Measurements from ENCODE around the gene RESF1.
"Not testable (repeated sequence)": the region's sequence is repeated elsewhere in the genome, so short reads cannot be mapped to it uniquely, and the experiment has no call there.

RESF1 gene

DNA sequence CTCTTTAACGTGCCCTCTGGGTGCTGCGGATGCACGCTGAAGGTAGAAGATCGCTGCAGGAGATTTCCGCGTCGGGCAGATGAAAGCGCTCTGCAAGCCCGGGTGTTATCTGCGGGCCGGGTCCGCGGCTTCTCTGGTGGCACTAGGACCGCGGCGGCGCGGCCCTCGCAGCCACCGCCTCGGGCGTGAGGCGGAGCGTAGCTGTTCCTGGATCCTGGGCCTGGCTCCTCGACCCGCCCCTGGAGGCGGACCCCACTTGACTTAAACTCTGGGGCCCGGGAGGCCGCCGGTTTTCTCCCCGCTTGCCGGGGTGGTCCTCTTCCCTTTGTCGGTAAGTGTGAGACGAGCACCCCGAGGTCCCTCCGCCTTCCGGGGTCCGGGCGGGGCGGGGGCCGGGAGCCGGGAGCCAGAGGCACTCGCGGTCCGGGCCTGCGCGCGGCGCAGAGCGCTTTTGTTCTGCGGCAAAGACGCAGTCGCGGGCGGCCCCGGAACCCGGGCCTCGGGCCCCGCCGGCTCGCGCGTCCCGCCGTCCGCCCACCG is at the start of gene RESF1:
TSS of gene RESF1 (plus strand) at position 255 of the 540 bp plus-strand sequence. CDS start 21,541 bp downstream, outside the sequence.
- DNase-seq (ENCODE audit: low read depth) = peak; percentile 32

- DNase-seq (ENCODE audit: low read depth) = no peak
Measured at GRCh38 chr12:31914927-31915326, 44.3 kb upstream of the RESF1 start.

DNA sequence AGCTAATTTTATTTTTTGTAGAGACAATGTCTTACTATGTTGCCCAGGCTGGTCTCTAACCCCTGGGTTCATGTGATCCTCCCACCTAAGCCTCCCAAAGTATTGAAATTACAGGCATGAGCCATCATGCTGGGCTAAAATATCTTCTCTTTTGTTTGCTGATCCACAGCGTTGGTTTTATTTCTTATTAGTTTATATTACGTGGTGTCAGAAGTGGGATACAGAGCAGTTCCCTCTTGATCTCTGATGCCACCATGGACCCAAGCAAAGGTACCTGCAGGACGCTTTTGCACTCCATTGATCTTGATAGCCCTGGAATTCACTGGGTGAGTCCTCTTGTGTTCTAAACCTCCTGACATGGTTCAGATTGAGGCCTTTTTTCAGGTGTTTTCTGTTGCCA is 43.8 kb upstream of the RESF1 start:
- no peak for DNase-seq (ENCODE audit: low read depth)

DNA sequence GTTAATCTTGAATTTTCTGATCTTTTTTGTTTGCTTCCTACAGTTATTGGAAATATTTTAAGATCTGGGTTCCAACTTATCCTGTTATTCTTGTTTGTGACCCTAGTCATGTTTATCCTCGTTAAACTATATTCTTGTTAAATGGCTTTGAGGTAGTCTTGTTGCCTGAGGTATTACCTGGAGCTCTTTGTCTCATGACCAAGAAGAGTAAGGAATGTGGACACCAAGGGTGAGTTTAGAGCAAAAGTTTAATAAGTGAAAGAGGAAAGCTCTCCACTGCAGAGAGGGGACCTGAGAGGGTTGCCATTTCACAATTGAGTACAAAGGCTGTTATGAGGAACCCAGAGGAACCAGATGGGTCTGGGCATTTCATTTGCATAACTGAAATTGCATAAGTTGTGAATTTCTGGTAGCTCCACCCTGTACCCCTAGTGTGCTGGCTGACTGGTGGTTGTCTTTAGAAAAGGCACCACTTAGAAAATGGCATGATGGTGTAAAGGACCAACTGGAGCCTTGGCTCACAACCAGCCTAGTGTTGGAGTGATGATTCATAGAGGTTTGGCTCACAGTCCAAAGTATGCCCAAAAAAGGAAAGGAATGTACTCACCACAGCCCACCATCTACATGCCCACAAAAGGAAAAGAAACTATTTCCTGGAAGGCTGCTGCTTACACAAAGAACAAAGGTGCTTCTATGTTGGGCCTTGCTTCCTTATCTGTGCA is 36.7 kb upstream of the RESF1 start:
- no peak for DNase-seq (ENCODE audit: low read depth)

DNA sequence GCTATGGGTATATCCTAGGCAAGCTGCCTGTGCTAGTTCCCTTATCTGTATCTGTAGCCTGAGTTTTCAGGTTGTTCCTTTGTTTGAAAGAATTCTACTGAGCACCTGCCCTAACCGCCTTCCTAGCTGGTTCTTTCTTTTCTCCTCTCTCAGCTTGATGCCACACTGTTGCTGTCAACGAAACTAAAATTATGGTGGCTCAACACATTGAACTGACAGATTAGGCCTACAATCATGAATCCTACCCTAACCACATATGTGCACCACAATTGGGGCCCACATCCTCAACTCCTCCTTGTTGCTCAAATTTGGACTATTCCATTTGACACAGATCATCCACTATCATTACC is 36.2 kb upstream of the RESF1 start:
- no peak for DNase-seq (ENCODE audit: low read depth)

- no peak for DNase-seq (ENCODE audit: low read depth)
Measured at GRCh38 chr12:31928246-31929026, 30.8 kb upstream of the RESF1 start.

DNA sequence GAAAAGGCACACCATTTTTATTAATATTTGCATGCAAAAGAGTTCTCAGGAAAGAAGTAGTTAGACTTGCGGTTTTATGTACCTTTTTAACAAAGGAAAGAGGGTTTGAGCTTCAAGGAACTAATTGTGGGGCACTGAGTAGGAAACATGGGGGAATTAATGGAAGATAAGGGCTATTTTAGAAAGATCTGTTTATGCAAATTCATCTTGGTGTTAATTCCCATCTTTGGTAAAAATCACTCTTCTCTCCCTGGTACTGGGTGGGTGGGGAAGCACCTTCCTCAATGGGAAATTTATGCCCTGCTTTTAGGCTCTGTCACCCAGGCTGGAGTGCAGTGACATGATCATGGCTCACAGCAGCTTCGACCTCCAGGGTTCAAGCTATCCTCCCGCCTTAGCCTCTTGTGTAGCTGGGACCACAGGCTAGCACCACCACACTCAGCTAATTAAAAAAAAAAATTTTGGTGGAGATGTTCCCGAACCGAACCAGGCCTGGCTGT is 30.1 kb upstream of the RESF1 start:
- no peak for DNase-seq (ENCODE audit: low read depth)

GRCh38 chr12:31931796-31932715 is 27.2 kb upstream of the RESF1 start:
- DNase-seq (ENCODE audit: low read depth) = no peak

DNA sequence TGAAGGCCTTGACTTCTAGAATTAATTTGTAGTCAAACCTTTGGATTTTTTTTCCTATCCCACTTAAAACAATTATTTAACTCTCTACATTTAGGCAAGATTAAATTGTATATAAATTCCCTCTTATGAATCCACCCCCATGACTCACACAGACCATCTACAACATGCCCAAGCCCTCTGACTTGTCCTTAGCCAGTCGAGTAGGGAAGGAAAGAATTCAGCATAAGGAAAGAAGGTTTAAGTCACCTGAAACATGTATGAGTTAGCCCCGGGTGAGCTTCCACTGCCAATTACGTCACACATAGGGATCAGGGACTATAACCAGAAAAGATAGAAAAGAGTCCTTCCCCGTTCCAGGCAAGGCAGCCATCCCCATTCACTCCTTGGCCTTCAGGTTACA is 14.9 kb upstream of the RESF1 start:
- no peak for DNase-seq (ENCODE audit: low read depth)

DNA sequence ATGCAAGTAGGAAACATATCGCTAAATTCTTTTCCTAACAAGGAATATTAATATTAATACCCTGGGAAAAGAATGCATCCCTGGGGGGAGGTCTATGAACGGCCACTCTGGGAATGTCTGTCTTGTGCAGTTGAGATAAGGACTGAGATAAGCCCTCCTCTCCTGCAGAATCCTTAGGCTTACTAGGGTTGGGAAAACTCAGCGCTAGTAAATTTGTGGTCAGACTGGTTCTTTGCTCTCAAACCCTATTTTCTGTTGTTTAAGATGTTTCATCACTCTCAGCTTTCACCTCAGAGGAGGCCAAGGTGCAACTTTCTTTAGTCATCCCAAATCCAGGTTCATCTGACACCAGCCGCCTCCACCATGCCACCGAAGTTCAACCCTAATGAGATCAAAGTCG is 11.2 kb upstream of the RESF1 start:
- no peak for DNase-seq (ENCODE audit: low read depth)

- DNase-seq (ENCODE audit: low read depth) = not testable (repeated sequence)
Measured at GRCh38 chr12:31948697-31949359, 10.4 kb upstream of the RESF1 start.

GRCh38 chr12:31950088-31950487 is 9.1 kb upstream of the RESF1 start:
- no peak for DNase-seq (ENCODE audit: low read depth)

DNA sequence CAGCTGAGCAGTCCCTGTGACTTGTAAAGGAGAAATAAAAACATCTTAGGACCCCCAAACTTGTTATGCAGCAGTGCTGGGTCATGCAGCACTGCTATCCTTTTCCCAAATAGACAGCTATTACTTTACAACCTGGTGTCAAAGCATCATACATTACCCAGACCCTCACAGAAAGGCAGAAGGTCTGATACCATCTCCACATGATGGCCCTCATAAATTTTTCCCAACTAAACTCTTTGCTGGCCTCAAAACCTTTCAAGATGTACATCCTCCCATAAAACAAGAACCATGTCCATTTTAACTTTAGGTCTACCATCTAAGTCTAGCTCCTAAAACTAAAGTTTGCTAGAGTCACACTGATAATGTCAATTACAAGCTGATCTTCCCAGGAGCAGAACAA is 8.7 kb upstream of the RESF1 start:
- DNase-seq (ENCODE audit: low read depth) = no peak

- DNase-seq (ENCODE audit: low read depth) = no peak
Measured at GRCh38 chr12:31951008-31951407, 8.2 kb upstream of the RESF1 start.

DNA sequence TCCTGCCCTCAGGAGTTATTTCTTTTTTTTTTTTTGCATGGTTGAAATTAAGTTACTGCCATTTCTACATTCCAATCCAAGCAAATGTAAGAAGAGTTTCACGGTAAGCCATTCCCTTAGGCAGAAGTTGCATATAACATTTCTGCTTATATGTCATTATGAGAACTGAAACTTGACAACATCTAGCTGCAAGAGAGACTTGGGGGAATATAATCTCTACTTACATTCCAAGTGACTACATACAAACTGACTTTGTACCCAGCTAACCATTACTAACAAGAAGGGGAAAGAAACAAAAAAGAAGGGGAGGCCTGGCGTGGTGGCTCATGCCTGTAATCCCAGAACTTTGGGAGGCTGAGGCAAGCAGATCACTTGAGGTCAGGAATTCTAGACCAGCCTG is 7.3 kb upstream of the RESF1 start:
- DNase-seq (ENCODE audit: low read depth) = no peak

GRCh38 chr12:31952418-31952817 is 6.8 kb upstream of the RESF1 start:
- DNase-seq (ENCODE audit: low read depth) = no peak

DNA sequence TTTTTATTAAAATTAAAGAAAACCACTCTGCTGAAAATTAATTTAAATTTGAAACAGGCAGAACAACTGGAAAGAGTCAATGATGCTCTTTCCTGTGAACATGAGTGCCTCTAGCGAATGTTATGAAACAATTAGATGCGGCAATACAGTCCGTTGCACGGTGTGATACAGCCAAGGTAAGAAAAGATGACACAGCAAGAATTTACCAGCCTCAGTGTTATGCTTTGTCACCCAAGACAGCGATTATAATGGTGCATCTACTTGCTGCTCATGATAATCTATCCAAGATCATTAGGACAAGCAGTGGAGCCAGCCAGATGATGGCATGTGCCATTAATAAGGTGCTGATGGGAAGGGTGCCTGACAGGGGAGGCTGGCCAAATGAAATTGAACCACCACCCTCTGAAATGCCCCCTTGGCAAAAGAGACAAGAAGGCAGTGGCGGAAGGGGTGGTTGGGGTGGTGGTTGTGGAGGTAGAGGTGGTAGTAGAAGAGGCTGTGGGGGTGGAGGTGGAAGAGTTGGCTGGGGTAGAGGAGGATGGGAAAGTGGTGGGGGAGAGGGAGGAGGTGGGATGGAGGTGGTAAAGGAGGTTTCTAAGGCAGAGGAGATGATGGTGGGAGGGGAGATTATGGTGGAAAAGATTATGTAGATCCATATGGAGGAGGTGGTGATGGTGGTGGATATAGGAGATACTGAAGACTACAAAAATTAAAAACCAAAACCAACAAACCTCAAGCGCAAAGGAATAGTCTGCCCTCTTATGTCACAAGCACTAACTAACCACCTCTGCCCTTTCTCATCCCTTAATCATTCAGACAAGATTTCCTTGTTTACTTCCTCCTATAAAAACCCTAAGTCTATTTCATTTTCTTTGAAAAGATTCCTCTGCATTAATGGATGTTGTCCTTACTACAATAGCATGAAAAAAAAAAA is 4.0 kb upstream of the RESF1 start:
- no peak for DNase-seq (ENCODE audit: low read depth)

DNA sequence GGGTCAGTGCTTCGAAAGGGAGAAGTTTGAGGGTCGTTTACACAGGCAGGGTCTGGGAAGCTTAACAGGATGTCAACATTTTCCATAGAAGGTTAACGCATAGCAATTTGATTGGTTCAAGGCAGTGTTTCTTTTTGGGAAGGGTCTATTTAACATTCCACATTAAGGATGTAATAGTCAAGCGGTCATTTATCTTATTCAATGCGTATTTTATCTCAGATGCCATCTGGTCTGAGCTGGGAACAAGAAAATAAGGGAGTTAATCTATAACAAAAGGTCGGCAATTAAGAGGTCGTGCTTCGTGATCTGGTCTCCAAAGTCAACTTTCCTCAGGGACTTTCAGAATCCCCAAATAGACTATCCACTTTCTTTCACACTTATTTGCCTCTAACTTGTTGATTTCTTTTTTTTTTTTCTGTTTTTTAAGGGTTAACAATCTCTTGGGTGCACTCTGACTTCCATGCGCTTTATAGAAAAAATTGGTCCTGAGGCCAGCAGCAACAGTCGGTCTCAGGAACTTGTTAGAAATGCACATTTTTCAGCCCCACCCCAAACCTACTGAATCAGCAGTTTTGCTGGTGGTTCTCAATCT is 550 bp upstream of the RESF1 start:
- DNase-seq (ENCODE audit: low read depth) = no peak

GRCh38 chr12:31959701-31960391 is 631 bp downstream of the RESF1 start:
- peak; percentile 24 for DNase-seq (ENCODE audit: low read depth)

Measured in GM04503 (cell line).